K562 (cell line): ENCODE data around the gene PCSK6. TPM values are rescaled to one million over a fixed set of nuclear protein-coding genes. Genes with fewer than 3 reads are reported as not detected.

Experiments
- ATAC-seq: fragments of 200-7000 bp; cut with Tn5 transposase; 3 replicates; pipeline ENCODE4 v1.9.1; 2020; ENCODE audit warnings: moderate library complexity
- BruUV-seq: library from RNA; stranded (reverse); fragments of 400-500 nt; replicated peaks from 2 replicates; lab custom pipeline; 2021; lab: Mats Ljungman, UMichigan
- CTCF ChIA-PET: fragments of 300-600 bp; formaldehyde crosslinking; extraction: SDS; loops from one replicate; lab custom pipeline; 2021; ENCODE audit warnings: low intra/inter-chr PET ratio; lab: Yijun Ruan, JAX
- POLR2A ChIA-PET: fragments of 300-600, 350-650 bp; sonication (Branson Sonifier 250); formaldehyde crosslinking; extraction: SDS; loops from one replicate; lab custom pipeline; 2021; ENCODE audit warnings: antibody characterized with exemption, inconsistent platforms; lab: Yijun Ruan, JAX
- DNase-seq, 4 experiments: peaks; one replicate each; pipeline versions ENCODE4 v3.0.0 to v3.0.0-alpha.2; 2011 to 2018; ENCODE audit warnings: low spot score in 3 of 4, mixed read lengths in 3 of 4; ENCODE audit errors: extremely low read depth in 1 of 4
- FAIRE-seq: peaks from 2 replicates; lab custom pipeline; 2011; peaks lifted over from hg19 to GRCh38; lab: Jason Lieb, UNC
- H2AFZ ChIP-seq: 2 replicates; pipeline ENCODE4 v1.6.0; 2011; ENCODE audit warnings: low read depth, low read length, control low read depth, inconsistent platforms
- H3K27ac ChIP-seq: fragments of 200-600 bp; 3 replicates; pipeline ENCODE4 v1.8.0; 2011; ENCODE audit warnings: low read depth, mild to moderate bottlenecking, control low read depth, inconsistent platforms, low read length, moderate library complexity, mixed read lengths; ENCODE audit errors: extremely low read depth
- H3K27me3 ChIP-seq, 2 experiments: fragments of 300-600 bp in 1 of 2; 2 replicates in 1 of 2; 3 replicates in 1 of 2; pipeline versions ENCODE4 v1.6.0 to v1.8.0; 2011; ENCODE audit warnings: inconsistent platforms in 2 of 2, low read length in 2 of 2, mild to moderate bottlenecking in 1 of 2, mixed read lengths in 1 of 2, moderate library complexity in 1 of 2; ENCODE audit not compliant: control insufficient read depth in 2 of 2, insufficient read depth in 2 of 2
- H3K36me3 ChIP-seq: fragments of 300-600 bp; 3 replicates; pipeline ENCODE4 v1.8.0; 2011; ENCODE audit warnings: mild to moderate bottlenecking, low read length, inconsistent platforms; ENCODE audit not compliant: control insufficient read depth, insufficient read depth
- H3K4me1 ChIP-seq, 2 experiments: fragments of 200-600 bp in 1 of 2; replicated peaks in 1 of 2; 2 replicates in 1 of 2; 3 replicates in 1 of 2; pipeline versions ENCODE4 v1.5.1 to v1.8.0; 2011; ENCODE audit warnings: inconsistent platforms in 2 of 2, low read length in 2 of 2, mild to moderate bottlenecking in 1 of 2, mixed read lengths in 1 of 2, moderate library complexity in 1 of 2; ENCODE audit not compliant: control insufficient read depth in 2 of 2, insufficient read depth in 2 of 2
- H3K4me2 ChIP-seq: 2 replicates; pipeline ENCODE4 v1.6.1; 2011; ENCODE audit warnings: low read length, control low read depth, inconsistent platforms, mixed read lengths; ENCODE audit not compliant: insufficient read depth
- H3K4me3 ChIP-seq: fragments of 200-600 bp; sonication (generic), shearing (Covaris generic); 2 replicates; pipeline ENCODE4 v1.5.1; 2016; ENCODE audit warnings: control low read depth, inconsistent platforms
- H3K79me2 ChIP-seq: fragments of 200-600 bp; 3 replicates; pipeline ENCODE4 v1.8.0; 2011; ENCODE audit warnings: low read length, inconsistent platforms; ENCODE audit not compliant: control insufficient read depth, insufficient read depth
- H3K9ac ChIP-seq, 2 experiments: 2 replicates each; pipeline versions ENCODE4 v1.6.0 to v1.6.1; 2011; ENCODE audit warnings: low read depth in 2 of 2, low read length in 2 of 2, control low read depth in 1 of 2, inconsistent platforms in 1 of 2, mild to moderate bottlenecking in 1 of 2, mixed read lengths in 1 of 2; ENCODE audit not compliant: insufficient read depth in 1 of 2
- H3K9me1 ChIP-seq: one replicate; pipeline ENCODE4 v1.6.0; 2011; ENCODE audit warnings: inconsistent platforms, mild to moderate bottlenecking, low read length, moderate library complexity; ENCODE audit not compliant: control insufficient read depth, insufficient read depth
- H3K9me3 ChIP-seq: replicated peaks from 2 replicates; pipeline ENCODE4 v1.5.1; 2011; ENCODE audit warnings: low read depth, low read length, inconsistent platforms; ENCODE audit not compliant: control insufficient read depth, insufficient read depth
- H4K20me1 ChIP-seq: replicated peaks from 2 replicates; pipeline ENCODE4 v1.6.1; 2011; ENCODE audit warnings: low read length, inconsistent platforms, mixed read lengths; ENCODE audit not compliant: control insufficient read depth, insufficient read depth
- BHLHE40 ChIP-seq: IDR thresholded peaks from 2 replicates; pipeline ENCODE4 v1.6.1; 2011; ENCODE audit warnings: low read length, improper control_type of control experiment
- BRD9 ChIP-seq: fragments of 450-650 bp; IDR thresholded peaks from 2 replicates; pipeline ENCODE4 v1.6.1; 2018; ENCODE audit warnings: low read depth; ENCODE audit not compliant: partially characterized antibody
- HDGF ChIP-seq: fragments of 450-650 bp; IDR thresholded peaks from 2 replicates; pipeline ENCODE4 v1.6.1; 2016
- RBFOX2 ChIP-seq: fragments of 200-400 bp; formaldehyde crosslinking; IDR thresholded peaks from 2 replicates; pipeline ENCODE4 v1.6.1; 2017; ENCODE audit warnings: low read depth, mild to moderate bottlenecking, low read length, moderate library complexity
- ZBTB49 ChIP-seq: sonication (generic); formaldehyde crosslinking; IDR thresholded peaks from 2 replicates; pipeline ENCODE4 v1.8.0; 2022; ENCODE audit warnings: missing genetic modification reagents, mild to moderate bottlenecking, borderline replicate concordance
- ZNF347 ChIP-seq: fragments of 450-650 bp; formaldehyde crosslinking; IDR thresholded peaks from 2 replicates; pipeline ENCODE4 v1.4.0; 2020; ENCODE audit warnings: low read depth, mild to moderate bottlenecking, moderate library complexity
- ZNF668 ChIP-seq: fragments of 250-450 bp; sonication (Bioruptor Pico); IDR thresholded peaks from 2 replicates; pipeline ENCODE4 v1.8.0; 2022; ENCODE audit warnings: mild to moderate bottlenecking, inconsistent platforms
- WGBS: fragments of 100-300 bp; shearing (Covaris generic); methylation state at CpG from one replicate; pipeline ENCODE4 v1.1.6; 2016; ENCODE audit warnings: low coverage, mixed read lengths; ENCODE audit not compliant: insufficient coverage; ENCODE audit errors: missing lambda C conversion rate; 5-methylcytosine and 5-hydroxymethylcytosine counted together
- in situ Hi-C: fragments of 300-500 bp; cut with MboI; formaldehyde crosslinking; loops from 4 replicates; pipeline ENCODE4 v1.15.0; 2018; ENCODE audit warnings: inconsistent platforms, mixed read lengths
- intact Hi-C: fragments of 100-400 bp; cut with micrococcal nuclease; formaldehyde crosslinking; loops from 2 replicates; pipeline ENCODE4 v1.14.2; 2022
- polyA plus RNA-seq, 8 experiments: library from polyadenylated mRNA; depleted of rRNA in 4 of 8; stranded (reverse) in 5 of 8; unstranded in 3 of 8; fragments of >200 nt; fragmentation: Nextera tagmentation in 2 of 8; fragmentation: Illumina TruSeq in 1 of 8; extraction: Ambion mirVana in 2 of 8; extraction: Trizol in 1 of 8; gene quantifications; 2 replicates each; pipeline versions ENCODE4 v1.2.1 to v1.2.3, GENCODE V29; 2011 to 2014; ENCODE audit warnings: inconsistent platforms in 1 of 8, missing spikeins in 1 of 8
- total RNA-seq, 7 experiments: library from RNA; depleted of rRNA in 6 of 7; stranded (reverse); fragments of >200 nt in 6 of 7; fragmentation: Illumina TruSeq in 2 of 7; extraction: Trizol in 2 of 7; gene quantifications; 2 replicates each; pipeline versions ENCODE4 v1.2.1 to v1.2.3, GENCODE V29; 2011 to 2021; ENCODE audit warnings: low replicate concordance in 1 of 7
- TF ChIP-seq, protein P1 (sequence below): fragments of 200-600 bp; sonication (generic); IDR thresholded peaks from one replicate; pipeline ENCODE4 v1.6.1; 2012; ENCODE audit warnings: mild to moderate bottlenecking, low read depth, low read length, inconsistent platforms

PCSK6 gene
- total and polyA plus RNA-seq, 9 of the 15 experiments (the other 6 are each of a cell fraction or from before 2014, with no cell fraction given) = 2.2 to 32.6 (median 14.5) TPM

DNA sequence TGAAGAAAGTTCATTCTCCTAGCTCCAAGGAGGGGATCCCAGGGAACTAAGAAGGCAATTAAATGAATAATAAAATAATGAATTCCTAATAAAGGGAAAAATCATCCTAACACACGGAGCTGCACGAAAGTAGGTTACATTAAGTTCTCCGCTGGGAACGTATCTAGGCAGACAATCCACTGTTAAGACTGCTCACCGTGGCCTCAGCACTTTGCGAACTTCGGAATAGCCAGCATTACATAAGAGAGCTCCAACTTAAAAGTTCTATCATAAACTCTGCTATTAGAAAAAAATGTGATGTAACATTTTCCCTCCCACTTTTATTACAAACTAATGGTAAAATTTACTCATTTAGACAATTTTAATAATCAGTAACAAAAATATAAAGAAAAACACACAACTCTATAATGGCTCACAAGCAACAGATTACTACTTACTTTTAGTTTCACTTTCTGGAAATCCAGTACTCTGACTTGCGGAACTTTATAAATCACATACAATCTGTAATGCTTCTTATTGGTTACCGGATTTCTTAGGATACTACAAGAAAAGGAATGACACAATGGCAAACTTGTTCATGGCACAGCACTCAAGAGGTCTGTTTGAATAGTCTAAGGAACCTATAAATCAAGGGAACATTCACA, 202.9 kb downstream of the PCSK6 start:
- Histone ChIP-seq H3K79me2 (peaks cover 50% of the 10 kb centered on the region), H3K9me1 (no peaks in the 10 kb centered on the region), H3K36me3 (peaks cover 96% of the 10 kb centered on the region), H3K9ac (no peak overlapping the region), H3K9me3 (no peaks in the 10 kb centered on the region), H3K27ac (no peak overlapping the region), H3K27me3 (no peaks in the 10 kb centered on the region), H3K4me2 (no peak overlapping the region), H3K4me1 (no peaks in the 10 kb centered on the region), H2AFZ (no peak overlapping the region), H3K4me3 (no peak overlapping the region), H4K20me1 (peaks cover 3% of the 10 kb centered on the region)
- DNase-seq (no peak), FAIRE-seq (no peak), ATAC-seq (no peak)
- in situ Hi-C loops = no loop called here
- 98% methylated on average over 9 of the region's 9 CpGs for WGBS
- CTCF ChIA-PET = interaction anchor here (0.6 kb wide), 1 partner anchor 215 kb away, joined by 3 read pairs; no protein-coding TSS in a partner anchor
- POLR2A ChIA-PET = interaction anchor here (0.6 to 0.7 kb wide), 2 partner anchors 369 to 435 kb away, joined by 3 read pairs; no protein-coding TSS in a partner anchor
- intact Hi-C loops = no loop called here
- BruUV-seq = no TSS peak
- TF ChIP-seq HDGF = no peak
- TF ChIP-seq ZNF347 = no peak
- TF ChIP-seq, protein P1, sequence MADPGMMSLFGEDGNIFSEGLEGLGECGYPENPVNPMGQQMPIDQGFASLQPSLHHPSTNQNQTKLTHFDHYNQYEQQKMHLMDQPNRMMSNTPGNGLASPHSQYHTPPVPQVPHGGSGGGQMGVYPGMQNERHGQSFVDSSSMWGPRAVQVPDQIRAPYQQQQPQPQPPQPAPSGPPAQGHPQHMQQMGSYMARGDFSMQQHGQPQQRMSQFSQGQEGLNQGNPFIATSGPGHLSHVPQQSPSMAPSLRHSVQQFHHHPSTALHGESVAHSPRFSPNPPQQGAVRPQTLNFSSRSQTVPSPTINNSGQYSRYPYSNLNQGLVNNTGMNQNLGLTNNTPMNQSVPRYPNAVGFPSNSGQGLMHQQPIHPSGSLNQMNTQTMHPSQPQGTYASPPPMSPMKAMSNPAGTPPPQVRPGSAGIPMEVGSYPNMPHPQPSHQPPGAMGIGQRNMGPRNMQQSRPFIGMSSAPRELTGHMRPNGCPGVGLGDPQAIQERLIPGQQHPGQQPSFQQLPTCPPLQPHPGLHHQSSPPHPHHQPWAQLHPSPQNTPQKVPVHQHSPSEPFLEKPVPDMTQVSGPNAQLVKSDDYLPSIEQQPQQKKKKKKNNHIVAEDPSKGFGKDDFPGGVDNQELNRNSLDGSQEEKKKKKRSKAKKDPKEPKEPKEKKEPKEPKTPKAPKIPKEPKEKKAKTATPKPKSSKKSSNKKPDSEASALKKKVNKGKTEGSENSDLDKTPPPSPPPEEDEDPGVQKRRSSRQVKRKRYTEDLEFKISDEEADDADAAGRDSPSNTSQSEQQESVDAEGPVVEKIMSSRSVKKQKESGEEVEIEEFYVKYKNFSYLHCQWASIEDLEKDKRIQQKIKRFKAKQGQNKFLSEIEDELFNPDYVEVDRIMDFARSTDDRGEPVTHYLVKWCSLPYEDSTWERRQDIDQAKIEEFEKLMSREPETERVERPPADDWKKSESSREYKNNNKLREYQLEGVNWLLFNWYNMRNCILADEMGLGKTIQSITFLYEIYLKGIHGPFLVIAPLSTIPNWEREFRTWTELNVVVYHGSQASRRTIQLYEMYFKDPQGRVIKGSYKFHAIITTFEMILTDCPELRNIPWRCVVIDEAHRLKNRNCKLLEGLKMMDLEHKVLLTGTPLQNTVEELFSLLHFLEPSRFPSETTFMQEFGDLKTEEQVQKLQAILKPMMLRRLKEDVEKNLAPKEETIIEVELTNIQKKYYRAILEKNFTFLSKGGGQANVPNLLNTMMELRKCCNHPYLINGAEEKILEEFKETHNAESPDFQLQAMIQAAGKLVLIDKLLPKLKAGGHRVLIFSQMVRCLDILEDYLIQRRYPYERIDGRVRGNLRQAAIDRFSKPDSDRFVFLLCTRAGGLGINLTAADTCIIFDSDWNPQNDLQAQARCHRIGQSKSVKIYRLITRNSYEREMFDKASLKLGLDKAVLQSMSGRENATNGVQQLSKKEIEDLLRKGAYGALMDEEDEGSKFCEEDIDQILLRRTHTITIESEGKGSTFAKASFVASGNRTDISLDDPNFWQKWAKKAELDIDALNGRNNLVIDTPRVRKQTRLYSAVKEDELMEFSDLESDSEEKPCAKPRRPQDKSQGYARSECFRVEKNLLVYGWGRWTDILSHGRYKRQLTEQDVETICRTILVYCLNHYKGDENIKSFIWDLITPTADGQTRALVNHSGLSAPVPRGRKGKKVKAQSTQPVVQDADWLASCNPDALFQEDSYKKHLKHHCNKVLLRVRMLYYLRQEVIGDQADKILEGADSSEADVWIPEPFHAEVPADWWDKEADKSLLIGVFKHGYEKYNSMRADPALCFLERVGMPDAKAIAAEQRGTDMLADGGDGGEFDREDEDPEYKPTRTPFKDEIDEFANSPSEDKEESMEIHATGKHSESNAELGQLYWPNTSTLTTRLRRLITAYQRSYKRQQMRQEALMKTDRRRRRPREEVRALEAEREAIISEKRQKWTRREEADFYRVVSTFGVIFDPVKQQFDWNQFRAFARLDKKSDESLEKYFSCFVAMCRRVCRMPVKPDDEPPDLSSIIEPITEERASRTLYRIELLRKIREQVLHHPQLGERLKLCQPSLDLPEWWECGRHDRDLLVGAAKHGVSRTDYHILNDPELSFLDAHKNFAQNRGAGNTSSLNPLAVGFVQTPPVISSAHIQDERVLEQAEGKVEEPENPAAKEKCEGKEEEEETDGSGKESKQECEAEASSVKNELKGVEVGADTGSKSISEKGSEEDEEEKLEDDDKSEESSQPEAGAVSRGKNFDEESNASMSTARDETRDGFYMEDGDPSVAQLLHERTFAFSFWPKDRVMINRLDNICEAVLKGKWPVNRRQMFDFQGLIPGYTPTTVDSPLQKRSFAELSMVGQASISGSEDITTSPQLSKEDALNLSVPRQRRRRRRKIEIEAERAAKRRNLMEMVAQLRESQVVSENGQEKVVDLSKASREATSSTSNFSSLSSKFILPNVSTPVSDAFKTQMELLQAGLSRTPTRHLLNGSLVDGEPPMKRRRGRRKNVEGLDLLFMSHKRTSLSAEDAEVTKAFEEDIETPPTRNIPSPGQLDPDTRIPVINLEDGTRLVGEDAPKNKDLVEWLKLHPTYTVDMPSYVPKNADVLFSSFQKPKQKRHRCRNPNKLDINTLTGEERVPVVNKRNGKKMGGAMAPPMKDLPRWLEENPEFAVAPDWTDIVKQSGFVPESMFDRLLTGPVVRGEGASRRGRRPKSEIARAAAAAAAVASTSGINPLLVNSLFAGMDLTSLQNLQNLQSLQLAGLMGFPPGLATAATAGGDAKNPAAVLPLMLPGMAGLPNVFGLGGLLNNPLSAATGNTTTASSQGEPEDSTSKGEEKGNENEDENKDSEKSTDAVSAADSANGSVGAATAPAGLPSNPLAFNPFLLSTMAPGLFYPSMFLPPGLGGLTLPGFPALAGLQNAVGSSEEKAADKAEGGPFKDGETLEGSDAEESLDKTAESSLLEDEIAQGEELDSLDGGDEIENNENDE = no peak
- no peak for TF ChIP-seq BRD9
- TF ChIP-seq RBFOX2 = no peak
- TF ChIP-seq BHLHE40 = no peak
- TF ChIP-seq ZNF668 (CRISPR knock-in tag) = no peak
- TF ChIP-seq ZBTB49 = no peak
